Karpas-422 (cell line): Measurements from ENCODE around the gene CLPSL2. TPM values are rescaled to one million over a fixed set of nuclear protein-coding genes. Genes with fewer than 3 reads are reported as not detected.

Source experiments
- DNase-seq: peaks from one replicate; pipeline ENCODE4 v3.0.0-alpha.2; 2015
- H2AFZ ChIP-seq: fragments of 200-600 bp; sonication (generic); 2 replicates; pipeline ENCODE4 v1.6.1; 2014; ENCODE audit warnings: antibody characterized with exemption, low read length, mixed read lengths
- H3K27ac ChIP-seq: fragments of 200-600 bp; sonication (generic); 2 replicates; pipeline ENCODE4 v1.5.1; 2014; ENCODE audit warnings: mild to moderate bottlenecking, low read length, moderate library complexity
- H3K27me3 ChIP-seq: fragments of 200-600 bp; sonication (generic); 2 replicates; pipeline ENCODE4 v1.6.1; 2014; ENCODE audit warnings: low read length, mixed read lengths
- H3K36me3 ChIP-seq: fragments of 200-600 bp; sonication (generic); 2 replicates; pipeline ENCODE4 v1.6.1; 2014; ENCODE audit warnings: low read length, mixed read lengths; ENCODE audit not compliant: insufficient read depth
- H3K4me1 ChIP-seq: fragments of 200-600 bp; sonication (generic); 2 replicates; pipeline ENCODE4 v1.6.1; 2014; ENCODE audit warnings: mild to moderate bottlenecking, low read length, mixed read lengths
- H3K4me2 ChIP-seq: fragments of 200-600 bp; sonication (generic); 2 replicates; pipeline ENCODE4 v1.6.1; 2014; ENCODE audit warnings: low read length, low read depth, mild to moderate bottlenecking; ENCODE audit not compliant: poor library complexity, severe bottlenecking
- H3K4me3 ChIP-seq: fragments of 200-600 bp; sonication (generic); 2 replicates; pipeline ENCODE4 v1.5.1; 2014; ENCODE audit warnings: mild to moderate bottlenecking, antibody characterized with exemption, low read length, mixed read lengths
- H3K79me2 ChIP-seq: fragments of 200-600 bp; sonication (generic); 2 replicates; pipeline ENCODE4 v1.6.1; 2014; ENCODE audit warnings: mild to moderate bottlenecking, low read length, mixed read lengths
- H3K9ac ChIP-seq: fragments of 200-600 bp; sonication (generic); 2 replicates; pipeline ENCODE4 v1.6.0; 2014; ENCODE audit warnings: low read length
- H3K9me2 ChIP-seq: fragments of 200-600 bp; sonication (generic), shearing (Covaris generic); replicated peaks from 2 replicates; pipeline ENCODE4 v1.6.0; 2014; ENCODE audit warnings: mild to moderate bottlenecking, low read length, moderate library complexity; ENCODE audit not compliant: insufficient read depth
- H3K9me3 ChIP-seq: fragments of 300-700, 200-600 bp; sonication (generic); 2 replicates; pipeline ENCODE4 v1.6.1; 2014; ENCODE audit warnings: low read length, mixed read lengths
- H4K20me1 ChIP-seq: fragments of 200-600 bp; sonication (generic); 2 replicates; pipeline ENCODE4 v1.6.1; 2014; ENCODE audit warnings: mild to moderate bottlenecking, antibody characterized with exemption, low read length, low read depth; ENCODE audit not compliant: insufficient read depth
- total RNA-seq: library from RNA; depleted of rRNA; stranded (reverse); fragments of >200 nt; shearing (Covaris generic); gene quantifications from 2 replicates; pipeline ENCODE4 v1.2.3, GENCODE V29; 2014; ENCODE audit warnings: low replicate concordance

The CLPSL2 gene
- total RNA-seq, 1 experiment from 2014 or later, result not detected

DNA sequence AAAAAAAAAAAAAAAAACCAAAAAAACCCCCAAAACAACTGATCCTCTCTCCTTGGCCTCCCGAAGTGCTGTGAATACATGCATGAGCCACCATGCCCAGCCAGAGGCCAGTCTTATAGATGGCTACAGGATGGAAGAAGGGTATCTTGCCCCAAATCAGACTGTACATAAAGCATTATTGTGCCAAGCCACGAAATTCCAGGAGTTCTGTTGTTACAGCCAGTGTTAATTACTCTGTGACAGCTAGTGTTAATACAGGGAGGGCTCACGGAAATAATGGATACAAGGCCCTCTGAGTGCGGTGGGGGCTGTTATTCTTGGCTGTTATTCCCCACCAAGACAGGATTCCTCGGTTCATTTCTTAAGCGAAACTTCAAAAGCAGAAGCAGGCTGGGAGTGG lies 1.4 kb upstream of the CLPSL2 start:
- H3K9ac ChIP-seq, result no peak overlapping the region
- H4K20me1 ChIP-seq, result no peaks in the 10 kb centered on the region
- no peak overlapping the region for H3K4me3 ChIP-seq
- H3K4me1 ChIP-seq, result no peaks in the 10 kb centered on the region
- no peaks in the 10 kb centered on the region for H3K9me3 ChIP-seq
- no peak overlapping the region for H2AFZ ChIP-seq
- no peak overlapping the region for H3K27ac ChIP-seq
- H3K4me2 ChIP-seq, result no peak overlapping the region
- no peaks in the 10 kb centered on the region for H3K9me2 ChIP-seq
- no peaks in the 10 kb centered on the region for H3K79me2 ChIP-seq
- no peak for DNase-seq
- H3K27me3 ChIP-seq, result no peaks in the 10 kb centered on the region
- H3K36me3 ChIP-seq, result no peaks in the 10 kb centered on the region

GRCh38 chr6:35777356-35778102 lies 1.1 kb downstream of the CLPSL2 start:
- no peak overlapping the region for H3K4me2 ChIP-seq
- no peaks in the 10 kb centered on the region for H3K36me3 ChIP-seq
- no peaks in the 10 kb centered on the region for H3K9me3 ChIP-seq
- H3K4me1 ChIP-seq, result no peaks in the 10 kb centered on the region
- no peaks in the 10 kb centered on the region for H3K27me3 ChIP-seq
- H3K79me2 ChIP-seq, result no peaks in the 10 kb centered on the region
- DNase-seq, result no peak
- no peak overlapping the region for H3K4me3 ChIP-seq
- H3K9me2 ChIP-seq, result no peaks in the 10 kb centered on the region
- H3K27ac ChIP-seq, result no peak overlapping the region
- no peak overlapping the region for H3K9ac ChIP-seq
- H4K20me1 ChIP-seq, result no peaks in the 10 kb centered on the region
- no peak overlapping the region for H2AFZ ChIP-seq

DNA sequence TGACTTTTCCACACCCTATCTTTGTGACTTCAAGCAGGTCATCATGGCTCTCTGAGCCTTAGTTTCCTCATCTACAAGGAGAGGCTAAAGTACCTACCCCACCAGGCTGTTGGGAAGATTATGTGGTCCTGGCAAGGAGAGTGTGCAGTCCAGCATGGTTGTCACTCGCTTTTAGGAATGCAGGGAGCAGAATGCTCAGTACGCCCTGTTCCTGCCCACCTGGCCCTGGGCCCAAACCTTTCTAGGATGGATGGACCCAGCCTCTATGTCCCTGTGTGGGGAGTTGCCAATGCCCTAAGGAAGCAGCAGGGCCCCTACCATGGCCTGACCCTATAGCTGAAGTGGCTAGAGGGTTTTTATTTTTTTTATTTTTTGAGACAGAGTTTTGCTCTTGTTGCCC lies 2.0 kb downstream of the CLPSL2 start:
- H3K27ac ChIP-seq, result no peak overlapping the region
- no peaks in the 10 kb centered on the region for H4K20me1 ChIP-seq
- no peaks in the 10 kb centered on the region for H3K9me2 ChIP-seq
- no peak overlapping the region for H2AFZ ChIP-seq
- no peaks in the 10 kb centered on the region for H3K4me1 ChIP-seq
- H3K9me3 ChIP-seq, result no peaks in the 10 kb centered on the region
- H3K4me3 ChIP-seq, result no peak overlapping the region
- H3K9ac ChIP-seq, result no peak overlapping the region
- H3K4me2 ChIP-seq, result no peak overlapping the region
- DNase-seq, result no peak
- no peaks in the 10 kb centered on the region for H3K36me3 ChIP-seq
- H3K27me3 ChIP-seq, result no peaks in the 10 kb centered on the region
- H3K79me2 ChIP-seq, result no peaks in the 10 kb centered on the region

DNA sequence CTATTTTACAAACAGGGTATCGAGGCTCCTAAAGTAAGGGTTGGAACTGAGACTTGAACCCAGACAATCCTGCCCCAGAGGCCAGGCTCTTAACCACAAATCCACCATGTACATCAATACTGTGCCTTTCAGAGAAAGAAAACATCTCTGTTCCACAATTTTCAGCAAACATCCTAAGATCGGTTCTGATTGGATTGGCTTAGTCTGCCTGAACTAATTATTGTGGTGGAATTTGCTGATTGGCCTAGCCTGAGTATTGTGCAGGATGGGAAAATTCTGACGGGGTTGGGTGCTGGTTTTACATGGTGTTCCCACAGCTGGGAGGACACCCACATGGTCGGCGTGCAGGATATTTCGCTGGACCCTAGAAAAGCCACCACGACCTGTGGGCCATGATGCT lies 4.3 kb downstream of the CLPSL2 start, which contains the start of gene CLPSL1:
Gene CLPSL1 (plus strand): TSS at position 301 of the 400 bp plus-strand sequence. CDS start 92 bp downstream, at position 393.
- no peaks in the 10 kb centered on the region for H3K36me3 ChIP-seq
- no peak within 1 kb of the TSS for H2AFZ ChIP-seq
- no peaks in the 10 kb centered on the region for H3K27me3 ChIP-seq
- H3K9me2 ChIP-seq, result no peaks in the 10 kb centered on the region
- H3K4me3 ChIP-seq, result no peak within 1 kb of the TSS
- H3K9me3 ChIP-seq, result no peaks in the 10 kb centered on the region
- no peaks in the 10 kb centered on the region for H3K79me2 ChIP-seq
- no peaks in the 10 kb centered on the region for H3K4me1 ChIP-seq
- DNase-seq, result no peak
- no peak within 1 kb of the TSS for H3K9ac ChIP-seq
- no peak within 1 kb of the TSS for H3K27ac ChIP-seq
- H4K20me1 ChIP-seq, result no peaks in the 10 kb centered on the region
- no peak within 1 kb of the TSS for H3K4me2 ChIP-seq

DNA sequence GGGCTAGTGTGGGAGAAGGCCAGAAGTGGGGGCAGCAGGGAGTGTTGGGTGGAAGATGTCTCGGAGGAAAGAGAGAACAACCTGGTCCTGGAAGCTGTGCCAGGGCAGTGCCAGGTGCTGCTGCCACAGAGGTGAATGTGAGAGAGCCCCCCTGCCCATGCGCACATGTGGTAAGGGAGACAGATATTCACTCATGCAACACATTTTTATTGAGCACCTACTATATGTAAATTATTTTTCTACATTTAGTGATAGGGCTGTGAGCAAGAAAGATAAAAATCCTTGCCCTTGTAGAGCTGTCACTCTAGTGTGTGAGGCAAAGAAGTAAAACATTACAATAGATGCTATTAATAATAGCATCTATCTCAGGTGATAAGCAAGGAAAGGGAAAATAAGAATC lies 4.9 kb downstream of the CLPSL2 start:
- H3K4me2 ChIP-seq, result no peak overlapping the region
- H3K4me3 ChIP-seq, result no peak overlapping the region
- DNase-seq, result no peak
- no peak overlapping the region for H3K9ac ChIP-seq
- H3K9me2 ChIP-seq, result no peaks in the 10 kb centered on the region
- no peaks in the 10 kb centered on the region for H3K4me1 ChIP-seq
- H3K9me3 ChIP-seq, result no peaks in the 10 kb centered on the region
- H2AFZ ChIP-seq, result no peak overlapping the region
- H4K20me1 ChIP-seq, result no peaks in the 10 kb centered on the region
- no peaks in the 10 kb centered on the region for H3K27me3 ChIP-seq
- no peak overlapping the region for H3K27ac ChIP-seq
- H3K79me2 ChIP-seq, result no peaks in the 10 kb centered on the region
- no peaks in the 10 kb centered on the region for H3K36me3 ChIP-seq

DNA sequence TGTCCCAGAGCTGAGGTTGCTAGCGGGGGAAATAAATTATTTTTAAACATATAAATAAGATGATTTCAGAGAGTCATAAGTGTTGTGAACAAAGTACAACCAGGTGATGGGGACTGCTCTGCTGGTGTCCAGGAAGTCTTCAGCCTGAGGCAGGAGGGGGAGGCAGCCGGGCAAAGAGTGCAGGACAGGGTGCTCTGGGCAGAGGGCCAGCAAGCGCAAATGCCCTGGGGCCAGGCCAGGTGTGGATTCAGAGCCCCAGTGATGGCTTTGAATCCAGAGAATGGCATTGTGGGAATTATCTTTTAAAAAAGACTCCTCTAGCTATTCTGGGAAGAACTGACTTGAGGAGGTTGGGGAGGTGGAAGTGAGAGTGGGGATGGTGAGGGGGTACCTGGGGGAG lies 6.0 kb downstream of the CLPSL2 start:
- Histone ChIP-seq H3K4me3 (no peak overlapping the region), H3K9ac (no peak overlapping the region), H3K27me3 (no peaks in the 10 kb centered on the region), H3K27ac (no peak overlapping the region), H3K79me2 (no peaks in the 10 kb centered on the region), H2AFZ (no peak overlapping the region), H3K4me2 (no peak overlapping the region), H3K9me2 (no peaks in the 10 kb centered on the region), H3K36me3 (no peaks in the 10 kb centered on the region), H4K20me1 (no peaks in the 10 kb centered on the region), H3K4me1 (no peaks in the 10 kb centered on the region), H3K9me3 (no peaks in the 10 kb centered on the region)
- DNase-seq, result no peak

GRCh38 chr6:35784200-35784599 lies 7.8 kb downstream of the CLPSL2 start:
- no peaks in the 10 kb centered on the region for H3K79me2 ChIP-seq
- H3K9ac ChIP-seq, result no peak overlapping the region

DNA sequence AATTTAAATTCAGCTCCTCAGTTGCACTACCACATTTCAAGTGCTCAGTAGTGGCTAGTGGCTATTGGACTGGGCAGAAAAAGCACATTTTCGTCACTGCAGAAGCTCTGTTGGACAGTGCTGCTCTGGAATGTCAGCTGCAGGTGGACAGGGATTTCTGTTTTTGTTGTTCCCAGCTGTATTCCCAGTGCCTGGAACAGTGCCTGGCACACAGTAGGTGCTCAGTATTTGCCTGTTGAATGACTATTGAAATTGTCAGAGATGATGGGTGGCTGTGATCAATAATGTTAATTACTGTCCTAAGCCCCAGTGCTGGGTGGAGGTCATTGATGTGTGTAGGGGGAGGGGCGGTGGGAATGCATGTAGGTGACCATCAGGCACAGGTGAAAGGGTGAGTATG lies 9.9 kb downstream of the CLPSL2 start:
- Histone ChIP-seq H2AFZ (no peak overlapping the region), H3K27ac (no peak overlapping the region), H4K20me1 (no peaks in the 10 kb centered on the region), H3K4me2 (no peak overlapping the region), H3K4me1 (no peaks in the 10 kb centered on the region), H3K9me3 (no peaks in the 10 kb centered on the region), H3K79me2 (no peaks in the 10 kb centered on the region), H3K4me3 (no peak overlapping the region), H3K27me3 (no peaks in the 10 kb centered on the region), H3K9ac (no peak overlapping the region), H3K9me2 (no peaks in the 10 kb centered on the region), H3K36me3 (no peaks in the 10 kb centered on the region)
- no peak for DNase-seq

More at GRCh38 chr6:35784200-35784599, 7.8 kb downstream of the CLPSL2 start:
- no peaks in the 10 kb centered on the region for H3K9me2 ChIP-seq
- H3K27me3 ChIP-seq, result no peaks in the 10 kb centered on the region
- no peaks in the 10 kb centered on the region for H3K4me1 ChIP-seq
- H2AFZ ChIP-seq, result no peak overlapping the region
- H4K20me1 ChIP-seq, result no peaks in the 10 kb centered on the region
- DNase-seq, result no peak
- H3K36me3 ChIP-seq, result no peaks in the 10 kb centered on the region
- no peaks in the 10 kb centered on the region for H3K9me3 ChIP-seq
- no peak overlapping the region for H3K27ac ChIP-seq
- H3K4me3 ChIP-seq, result no peak overlapping the region
- H3K4me2 ChIP-seq, result no peak overlapping the region
